ENCODE measurements around the gene DGKI. TPM values are rescaled to one million over a fixed set of nuclear protein-coding genes. Genes with fewer than 3 reads are reported as not detected.

Gene DGKI
- polyA plus RNA-seq, 2 donors: 0.09 to 0.12 TPM

DNA sequence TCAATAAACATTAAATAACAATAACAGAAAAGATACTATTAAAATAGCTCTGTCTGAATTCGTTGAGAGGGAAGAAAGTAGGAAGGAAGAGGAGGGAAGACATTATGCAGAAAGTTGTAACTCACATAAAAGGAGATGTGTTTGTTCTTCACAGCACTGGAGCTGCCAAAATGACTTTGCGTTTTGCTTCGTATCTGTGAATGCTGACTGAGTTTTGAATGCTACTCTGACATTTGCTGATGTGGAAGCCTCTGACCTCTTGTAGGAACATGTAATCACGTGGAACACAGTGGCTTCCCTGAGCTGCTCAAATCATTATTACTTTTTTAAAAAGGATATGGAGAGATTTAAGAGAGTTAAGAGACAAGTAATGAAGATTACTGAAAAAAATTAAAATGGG, 15.6 kb upstream of the DGKI start:
- 56 to 59% methylated on average over 4 of the region's 4 CpGs for WGBS, 2 donors
- Histone ChIP-seq H3K27me3 (ENCODE audit: control insufficient read depth in 1 of 2, insufficient read depth in 2 of 2, low read length in 2 of 2) (no peaks in the 10 kb centered on the region), H3K4me1 (ENCODE audit: control insufficient read depth in 2 of 2, insufficient read depth in 2 of 2, low read length in 1 of 2) (no peaks in the 10 kb centered on the region), H3K9me3 (ENCODE audit: control insufficient read depth in 2 of 2, insufficient read depth in 1 of 2, low read depth in 1 of 2, low read length in 1 of 2) (no peaks in the 10 kb centered on the region), H3K27ac (ENCODE audit: low read depth in 2 of 2, low read length in 1 of 2) (no peak overlapping the region), H3K36me3 (ENCODE audit: control insufficient read depth in 2 of 2, insufficient read depth in 2 of 2, low read length in 1 of 2) (peaks cover 2 to 3% of the 10 kb centered on the region in 2 donors), H3K4me3 (ENCODE audit: low read depth in 1 of 2, low read length in 2 of 2) (no peak overlapping the region)

GRCh38 chr7:137860542-137860941, 13.8 kb upstream of the DGKI start:
- Histone ChIP-seq H3K36me3 (ENCODE audit: control insufficient read depth in 2 of 2, insufficient read depth in 2 of 2, low read length in 1 of 2) (peaks cover 2 to 3% of the 10 kb centered on the region in 2 donors), H3K4me1 (ENCODE audit: control insufficient read depth in 2 of 2, insufficient read depth in 2 of 2, low read length in 1 of 2) (no peaks in the 10 kb centered on the region), H3K4me3 (ENCODE audit: low read depth in 1 of 2, low read length in 2 of 2) (no peak overlapping the region), H3K27ac (ENCODE audit: low read depth in 2 of 2, low read length in 1 of 2) (no peak overlapping the region), H3K27me3 (ENCODE audit: control insufficient read depth in 1 of 2, insufficient read depth in 2 of 2, low read length in 2 of 2) (no peaks in the 10 kb centered on the region), H3K9me3 (ENCODE audit: control insufficient read depth in 2 of 2, insufficient read depth in 1 of 2, low read depth in 1 of 2, low read length in 1 of 2) (no peaks in the 10 kb centered on the region)
- 95 to 99% methylated on average over 2 of the region's 2 CpGs for WGBS, 2 donors

GRCh38 chr7:137853053-137853452, 6.3 kb upstream of the DGKI start:
- Histone ChIP-seq H3K27ac (ENCODE audit: low read depth in 2 of 2, low read length in 1 of 2) (no peak overlapping the region), H3K27me3 (ENCODE audit: control insufficient read depth in 1 of 2, insufficient read depth in 2 of 2, low read length in 2 of 2) (no peaks in the 10 kb centered on the region), H3K4me3 (ENCODE audit: low read depth in 1 of 2, low read length in 2 of 2) (no peak overlapping the region), H3K9me3 (ENCODE audit: control insufficient read depth in 2 of 2, insufficient read depth in 1 of 2, low read depth in 1 of 2, low read length in 1 of 2) (no peaks in the 10 kb centered on the region), H3K4me1 (ENCODE audit: control insufficient read depth in 2 of 2, insufficient read depth in 2 of 2, low read length in 1 of 2) (no peaks in the 10 kb centered on the region), H3K36me3 (ENCODE audit: control insufficient read depth in 2 of 2, insufficient read depth in 2 of 2, low read length in 1 of 2) (no peaks in the 10 kb centered on the region)
- 96 to 97% methylated on average over 1 of the region's 1 CpG for WGBS, 2 donors

GRCh38 chr7:137852108-137852507, 5.3 kb upstream of the DGKI start:
- Histone ChIP-seq H3K4me1 (ENCODE audit: control insufficient read depth in 2 of 2, insufficient read depth in 2 of 2, low read length in 1 of 2) (no peaks in the 10 kb centered on the region), H3K36me3 (ENCODE audit: control insufficient read depth in 2 of 2, insufficient read depth in 2 of 2, low read length in 1 of 2) (no peaks in the 10 kb centered on the region), H3K9me3 (ENCODE audit: control insufficient read depth in 2 of 2, insufficient read depth in 1 of 2, low read depth in 1 of 2, low read length in 1 of 2) (no peaks in the 10 kb centered on the region), H3K27ac (ENCODE audit: low read depth in 2 of 2, low read length in 1 of 2) (no peak overlapping the region), H3K27me3 (ENCODE audit: control insufficient read depth in 1 of 2, insufficient read depth in 2 of 2, low read length in 2 of 2) (no peaks in the 10 kb centered on the region), H3K4me3 (ENCODE audit: low read depth in 1 of 2, low read length in 2 of 2) (no peak overlapping the region)

DNA sequence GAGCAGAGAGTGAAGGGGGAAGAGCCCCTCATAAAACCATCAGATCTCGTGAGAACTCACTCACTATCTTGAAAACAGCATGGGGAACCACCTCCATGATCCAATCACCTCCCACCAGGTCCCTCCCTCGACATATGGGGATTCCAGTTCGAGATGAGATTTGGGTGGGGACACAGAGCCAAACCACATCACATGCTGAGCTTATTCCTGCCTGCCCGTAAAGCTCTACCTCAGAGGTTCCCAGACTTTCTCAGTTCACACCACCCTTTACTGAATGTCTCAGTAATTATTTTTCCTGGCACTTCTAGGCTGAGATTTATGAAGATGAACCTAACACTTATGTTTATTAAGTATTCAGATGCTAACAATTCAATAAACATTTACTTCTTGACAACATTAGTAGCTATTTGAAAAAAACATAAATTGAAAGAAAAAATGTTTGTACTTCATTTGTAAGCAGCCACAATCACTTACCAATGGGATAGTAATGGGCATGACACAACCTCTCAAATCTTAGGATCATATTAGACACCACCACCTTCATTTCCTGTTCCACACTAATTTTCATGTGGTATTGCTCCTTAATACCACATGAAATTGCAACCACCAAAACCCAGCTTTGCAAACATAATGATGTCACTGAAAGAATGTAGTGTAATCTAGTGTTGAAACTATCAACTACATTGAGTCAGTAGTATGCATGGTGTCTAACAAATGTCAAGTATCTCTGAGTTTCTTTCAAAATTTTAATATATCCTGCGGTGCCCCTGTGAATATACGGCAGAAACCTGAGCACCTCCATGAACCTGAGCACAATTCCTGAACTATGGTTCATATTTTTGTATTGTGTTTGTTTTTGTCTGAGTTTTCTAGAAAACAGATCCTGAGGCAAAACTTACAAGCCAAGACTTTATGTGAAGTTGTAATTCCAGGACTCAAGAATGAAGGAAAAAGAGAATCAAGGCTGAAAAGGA, 4.5 kb upstream of the DGKI start:
- WGBS, 2 donors: 80 to 84% methylated on average over 6 of the region's 6 CpGs
- Histone ChIP-seq H3K4me3 (ENCODE audit: low read depth in 1 of 2, low read length in 2 of 2) (no peak overlapping the region), H3K27ac (ENCODE audit: low read depth in 2 of 2, low read length in 1 of 2) (no peak overlapping the region), H3K9me3 (ENCODE audit: control insufficient read depth in 2 of 2, insufficient read depth in 1 of 2, low read depth in 1 of 2, low read length in 1 of 2) (no peaks in the 10 kb centered on the region), H3K36me3 (ENCODE audit: control insufficient read depth in 2 of 2, insufficient read depth in 2 of 2, low read length in 1 of 2) (no peaks in the 10 kb centered on the region), H3K27me3 (ENCODE audit: control insufficient read depth in 1 of 2, insufficient read depth in 2 of 2, low read length in 2 of 2) (no peaks in the 10 kb centered on the region), H3K4me1 (ENCODE audit: control insufficient read depth in 2 of 2, insufficient read depth in 2 of 2, low read length in 1 of 2) (peaks cover 0 to 3% of the 10 kb centered on the region in 2 donors)

GRCh38 chr7:137850571-137850970, 3.8 kb upstream of the DGKI start:
- H3K9me3 ChIP-seq (ENCODE audit: control insufficient read depth in 2 of 2, insufficient read depth in 1 of 2, low read depth in 1 of 2, low read length in 1 of 2): no peaks in the 10 kb centered on the region

GRCh38 chr7:137848095-137848494, 1.3 kb upstream of the DGKI start:
- Histone ChIP-seq H3K27me3 (ENCODE audit: control insufficient read depth in 1 of 2, insufficient read depth in 2 of 2, low read length in 2 of 2) (peaks cover 0 to 2% of the 10 kb centered on the region in 2 donors), H3K9me3 (ENCODE audit: control insufficient read depth in 2 of 2, insufficient read depth in 1 of 2, low read depth in 1 of 2, low read length in 1 of 2) (no peaks in the 10 kb centered on the region), H3K27ac (ENCODE audit: low read depth in 2 of 2, low read length in 1 of 2) (no peak overlapping the region), H3K4me3 (ENCODE audit: low read depth in 1 of 2, low read length in 2 of 2) (no peak overlapping the region), H3K4me1 (ENCODE audit: control insufficient read depth in 2 of 2, insufficient read depth in 2 of 2, low read length in 1 of 2) (peaks cover 0 to 4% of the 10 kb centered on the region in 2 donors), H3K36me3 (ENCODE audit: control insufficient read depth in 2 of 2, insufficient read depth in 2 of 2, low read length in 1 of 2) (no peaks in the 10 kb centered on the region)
- WGBS, 2 donors: 75 to 77% methylated on average over 8 of the region's 8 CpGs

More at GRCh38 chr7:137850571-137850970, 3.8 kb upstream of the DGKI start:
- Histone ChIP-seq H3K27ac (ENCODE audit: low read depth in 2 of 2, low read length in 1 of 2) (no peak overlapping the region), H3K4me1 (ENCODE audit: control insufficient read depth in 2 of 2, insufficient read depth in 2 of 2, low read length in 1 of 2) (peaks cover 0 to 4% of the 10 kb centered on the region in 2 donors), H3K27me3 (ENCODE audit: control insufficient read depth in 1 of 2, insufficient read depth in 2 of 2, low read length in 2 of 2) (peaks cover 0 to 2% of the 10 kb centered on the region in 2 donors), H3K4me3 (ENCODE audit: low read depth in 1 of 2, low read length in 2 of 2) (no peak overlapping the region), H3K36me3 (ENCODE audit: control insufficient read depth in 2 of 2, insufficient read depth in 2 of 2, low read length in 1 of 2) (no peaks in the 10 kb centered on the region)
- WGBS, 2 donors: 47 to 64% methylated on average over 2 of the region's 2 CpGs

DNA sequence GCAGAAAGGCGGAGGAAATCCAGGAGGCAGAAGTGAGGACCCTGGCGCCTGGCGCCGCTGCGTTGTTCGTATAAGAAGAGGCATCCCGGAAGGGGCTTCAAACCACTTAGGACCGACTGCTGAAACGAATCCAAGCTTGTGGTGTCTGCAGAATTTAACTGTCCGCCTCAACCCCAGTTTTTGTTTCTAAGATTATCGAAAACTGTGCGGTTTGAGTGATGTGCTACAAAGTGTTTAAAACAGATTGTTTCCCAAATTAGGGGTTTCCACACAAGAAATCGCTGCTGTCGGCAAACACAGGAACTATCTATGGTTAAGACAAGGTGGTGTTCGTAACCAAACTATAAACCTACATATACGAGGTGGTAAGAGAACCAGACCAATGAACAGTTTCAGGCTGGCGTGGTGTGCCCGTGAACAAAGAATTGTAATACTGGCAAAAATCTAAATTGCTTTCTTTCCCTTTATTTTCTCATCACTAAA, 835 bp upstream of the DGKI start:
- Histone ChIP-seq H3K4me1 (ENCODE audit: control insufficient read depth in 2 of 2, insufficient read depth in 2 of 2, low read length in 1 of 2) (peaks cover 0 to 4% of the 10 kb centered on the region in 2 donors), H3K27me3 (ENCODE audit: control insufficient read depth in 1 of 2, insufficient read depth in 2 of 2, low read length in 2 of 2) (peaks cover 0 to 2% of the 10 kb centered on the region in 2 donors), H3K27ac (ENCODE audit: low read depth in 2 of 2, low read length in 1 of 2) (no peak overlapping the region), H3K36me3 (ENCODE audit: control insufficient read depth in 2 of 2, insufficient read depth in 2 of 2, low read length in 1 of 2) (no peaks in the 10 kb centered on the region), H3K9me3 (ENCODE audit: control insufficient read depth in 2 of 2, insufficient read depth in 1 of 2, low read depth in 1 of 2, low read length in 1 of 2) (no peaks in the 10 kb centered on the region), H3K4me3 (ENCODE audit: low read depth in 1 of 2, low read length in 2 of 2) (no peak overlapping the region)
- WGBS, 2 donors: 35 to 48% methylated on average over 18 of the region's 18 CpGs

DNA sequence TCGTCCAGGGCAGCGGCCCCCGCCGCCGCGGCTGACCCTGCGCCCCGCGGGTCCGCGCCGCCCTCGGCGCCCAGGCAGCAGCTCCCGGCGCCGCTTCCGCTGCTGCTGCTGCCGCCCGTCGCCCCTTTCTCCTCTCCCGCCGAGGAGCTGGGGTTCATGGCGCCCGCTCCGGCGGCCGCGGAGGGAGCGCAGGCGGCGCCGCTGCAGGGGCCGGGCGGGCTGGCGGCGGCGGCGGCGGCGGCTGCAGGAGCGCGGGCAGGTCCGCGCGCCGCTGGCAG, 286 bp downstream of the DGKI start:
- H3K36me3 ChIP-seq (ENCODE audit: control insufficient read depth in 2 of 2, insufficient read depth in 2 of 2, low read length in 1 of 2): no peaks in the 10 kb centered on the region
- 1% methylated on average over 24 to 47 of the region's 47 CpGs for WGBS, 2 donors
- no peak overlapping the region for H3K27ac ChIP-seq (ENCODE audit: low read depth in 2 of 2, low read length in 1 of 2)
- H3K4me1 ChIP-seq (ENCODE audit: control insufficient read depth in 2 of 2, insufficient read depth in 2 of 2, low read length in 1 of 2): peaks cover 0 to 4% of the 10 kb centered on the region in 2 donors
- peaks cover 0 to 2% of the 10 kb centered on the region in 2 donors for H3K27me3 ChIP-seq (ENCODE audit: control insufficient read depth in 1 of 2, insufficient read depth in 2 of 2, low read length in 2 of 2)
- peak overlapping the region; percentile 20 to 42 for H3K4me3 ChIP-seq (ENCODE audit: low read depth in 1 of 2, low read length in 2 of 2)
- H3K9me3 ChIP-seq (ENCODE audit: control insufficient read depth in 2 of 2, insufficient read depth in 1 of 2, low read depth in 1 of 2, low read length in 1 of 2): no peaks in the 10 kb centered on the region
